Measurements from ENCODE around the gene FGD3. TPM values are rescaled to one million over a fixed set of nuclear protein-coding genes. Genes with fewer than 3 reads are reported as not detected.

FGD3 gene
- polyA plus RNA-seq, 1 donor (not counting 4 experiments of a cell fraction or from before 2014, with no cell fraction given), result 0.21 TPM

DNA sequence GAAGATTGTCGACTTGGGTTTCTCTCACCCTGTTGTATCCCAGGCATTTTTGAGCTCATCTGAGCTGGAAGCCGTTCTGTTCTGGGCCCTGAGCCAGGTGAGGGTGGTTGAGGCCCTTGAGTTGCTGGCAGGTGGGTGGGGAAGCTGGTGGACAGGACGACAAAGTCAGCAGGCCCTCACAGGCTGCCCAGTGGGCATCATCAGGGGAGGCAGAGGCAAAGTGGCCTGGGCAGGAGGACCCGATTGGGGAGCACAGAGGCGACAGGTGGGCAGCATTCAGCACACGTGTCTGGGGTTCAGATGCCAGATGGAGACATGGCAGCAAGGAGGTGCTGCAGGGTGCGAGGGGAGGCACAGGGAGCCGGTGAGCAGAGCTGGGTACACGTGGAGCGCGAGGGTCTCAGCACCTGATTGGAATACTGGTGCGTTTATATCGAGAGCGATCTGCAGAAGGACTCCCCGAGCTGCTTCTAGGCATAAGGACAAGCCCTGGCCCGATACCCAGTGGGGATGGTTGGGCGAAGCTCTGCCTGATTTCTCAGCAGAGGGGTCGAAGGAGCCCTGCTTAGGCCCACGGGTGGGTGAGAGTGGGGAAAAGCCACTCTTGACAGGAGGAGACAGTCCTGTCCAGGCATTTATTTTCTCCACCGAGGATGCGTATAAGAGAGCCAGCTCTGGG, 62.2 kb downstream of the FGD3 start:
- H3K9me1 ChIP-seq (ENCODE audit: control insufficient read depth, extremely low read depth, insufficient read depth, low read length), result no peaks in the 10 kb centered on the region
- dilution Hi-C loops (cut with MboI; ENCODE audit: extremely low pct_ligation_motif_present, low sequenced_read_pairs), result no loop called here
- peaks cover 7% of the 10 kb centered on the region for H3K27me3 ChIP-seq (ENCODE audit: control insufficient read depth, extremely low read depth, insufficient read depth, low read length)
- H4K20me1 ChIP-seq (ENCODE audit: control insufficient read depth, extremely low read depth, insufficient read depth, low read length), result no peaks in the 10 kb centered on the region
- DNase-seq (ENCODE audit: low read depth, low spot score) (no peak), FAIRE-seq (no peak)
- H3K4me1 ChIP-seq (ENCODE audit: control insufficient read depth, extremely low read depth, insufficient read depth, low read length), result no peaks in the 10 kb centered on the region
- no peaks in the 10 kb centered on the region for H3K79me2 ChIP-seq (ENCODE audit: control insufficient read depth, insufficient read depth, low read length)
- no peaks in the 10 kb centered on the region for H3K9me3 ChIP-seq (ENCODE audit: control insufficient read depth, low read depth, low read length)
- H3K4me3 ChIP-seq (ENCODE audit: control insufficient read depth in 2 of 3, extremely low read depth in 1 of 3, insufficient read depth in 2 of 3, low read depth in 1 of 3, low read length in 3 of 3), result no peak overlapping the region
- no peak overlapping the region for H3K4me2 ChIP-seq (ENCODE audit: control insufficient read depth, extremely low read depth, insufficient read depth, low read depth, low read length)
- H2AFZ ChIP-seq (ENCODE audit: control insufficient read depth, low read length), result no peak overlapping the region
- H3K27ac ChIP-seq (ENCODE audit: control insufficient read depth, insufficient read depth, low read length), result no peak overlapping the region
- TF ChIP-seq, protein P1, sequence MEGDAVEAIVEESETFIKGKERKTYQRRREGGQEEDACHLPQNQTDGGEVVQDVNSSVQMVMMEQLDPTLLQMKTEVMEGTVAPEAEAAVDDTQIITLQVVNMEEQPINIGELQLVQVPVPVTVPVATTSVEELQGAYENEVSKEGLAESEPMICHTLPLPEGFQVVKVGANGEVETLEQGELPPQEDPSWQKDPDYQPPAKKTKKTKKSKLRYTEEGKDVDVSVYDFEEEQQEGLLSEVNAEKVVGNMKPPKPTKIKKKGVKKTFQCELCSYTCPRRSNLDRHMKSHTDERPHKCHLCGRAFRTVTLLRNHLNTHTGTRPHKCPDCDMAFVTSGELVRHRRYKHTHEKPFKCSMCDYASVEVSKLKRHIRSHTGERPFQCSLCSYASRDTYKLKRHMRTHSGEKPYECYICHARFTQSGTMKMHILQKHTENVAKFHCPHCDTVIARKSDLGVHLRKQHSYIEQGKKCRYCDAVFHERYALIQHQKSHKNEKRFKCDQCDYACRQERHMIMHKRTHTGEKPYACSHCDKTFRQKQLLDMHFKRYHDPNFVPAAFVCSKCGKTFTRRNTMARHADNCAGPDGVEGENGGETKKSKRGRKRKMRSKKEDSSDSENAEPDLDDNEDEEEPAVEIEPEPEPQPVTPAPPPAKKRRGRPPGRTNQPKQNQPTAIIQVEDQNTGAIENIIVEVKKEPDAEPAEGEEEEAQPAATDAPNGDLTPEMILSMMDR (optimal IDR thresholded peaks at IDR 0.05 in 1 of 3, IDR thresholded peaks at IDR 0.05 in 1 of 3, conservative IDR thresholded peaks at IDR 0.05 in 1 of 3; ENCODE audit: extremely low read depth in 1 of 3, insufficient read depth in 2 of 3, low read length in 3 of 3), result no peak
- no peak for TF ChIP-seq EZH2 (IDR thresholded peaks at IDR 0.05; ENCODE audit: low read length)
- H3K36me3 ChIP-seq (ENCODE audit: control insufficient read depth in 2 of 2, extremely low read depth in 1 of 2, insufficient read depth in 2 of 2, low read length in 2 of 2), result no peaks in the 10 kb centered on the region
- H3K9ac ChIP-seq (ENCODE audit: control insufficient read depth, extremely low read depth, insufficient read depth, low read length), result no peak overlapping the region

DNA sequence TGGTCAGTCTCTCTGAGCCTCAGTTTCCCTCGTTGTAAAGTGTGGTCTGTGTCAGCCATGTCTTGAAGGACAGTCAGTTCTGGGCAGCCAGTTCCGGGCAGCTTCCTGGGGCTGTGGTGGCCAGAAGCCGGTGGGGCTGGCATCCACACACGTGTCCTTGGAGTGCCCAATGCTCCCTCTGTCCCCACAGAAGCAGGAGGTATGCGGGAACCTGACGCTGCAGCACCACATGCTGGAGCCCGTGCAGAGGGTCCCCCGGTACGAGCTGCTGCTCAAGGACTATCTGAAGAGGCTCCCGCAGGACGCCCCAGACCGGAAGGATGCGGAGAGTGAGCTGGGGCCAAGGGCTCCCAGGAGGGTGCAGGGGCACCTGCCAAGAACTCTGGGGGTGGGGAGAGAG, 62.7 kb downstream of the FGD3 start:
- Histone ChIP-seq H3K9me3 (ENCODE audit: control insufficient read depth, low read depth, low read length) (no peaks in the 10 kb centered on the region), H3K9me1 (ENCODE audit: control insufficient read depth, extremely low read depth, insufficient read depth, low read length) (no peaks in the 10 kb centered on the region), H3K4me2 (ENCODE audit: control insufficient read depth, extremely low read depth, insufficient read depth, low read depth, low read length) (no peak overlapping the region), H3K27me3 (ENCODE audit: control insufficient read depth, extremely low read depth, insufficient read depth, low read length) (peaks cover 4% of the 10 kb centered on the region), H3K4me1 (ENCODE audit: control insufficient read depth, extremely low read depth, insufficient read depth, low read length) (no peaks in the 10 kb centered on the region), H4K20me1 (ENCODE audit: control insufficient read depth, extremely low read depth, insufficient read depth, low read length) (no peaks in the 10 kb centered on the region), H3K4me3 (ENCODE audit: control insufficient read depth in 2 of 3, extremely low read depth in 1 of 3, insufficient read depth in 2 of 3, low read depth in 1 of 3, low read length in 3 of 3) (no peak overlapping the region), H3K79me2 (ENCODE audit: control insufficient read depth, insufficient read depth, low read length) (no peaks in the 10 kb centered on the region), H3K36me3 (ENCODE audit: control insufficient read depth in 2 of 2, extremely low read depth in 1 of 2, insufficient read depth in 2 of 2, low read length in 2 of 2) (no peaks in the 10 kb centered on the region), H3K9ac (ENCODE audit: control insufficient read depth, extremely low read depth, insufficient read depth, low read length) (no peak overlapping the region), H3K27ac (ENCODE audit: control insufficient read depth, insufficient read depth, low read length) (no peak overlapping the region), H2AFZ (ENCODE audit: control insufficient read depth, low read length) (no peak overlapping the region)
- no peak for DNase-seq (ENCODE audit: low read depth, low spot score)
- TF ChIP-seq, protein P1 (optimal IDR thresholded peaks at IDR 0.05 in 1 of 3, IDR thresholded peaks at IDR 0.05 in 1 of 3, conservative IDR thresholded peaks at IDR 0.05 in 1 of 3; ENCODE audit: extremely low read depth in 1 of 3, insufficient read depth in 2 of 3, low read length in 3 of 3), result no peak
- TF ChIP-seq EZH2 (IDR thresholded peaks at IDR 0.05; ENCODE audit: low read length), result no peak
- dilution Hi-C loops (cut with MboI; ENCODE audit: extremely low pct_ligation_motif_present, low sequenced_read_pairs), result no loop called here
- no peak for FAIRE-seq

Data from keratinocyte (primary cell).